GM19351 (cell line): ENCODE data around the gene CDC37L1.

Experiments
- ATAC-seq: cut with Tn5 transposase; IDR thresholded peaks from one replicate; pipeline ENCODE4 v1.9.1; 2021; ENCODE audit warnings: mild to moderate bottlenecking, moderate library complexity; ENCODE audit not compliant: unreplicated experiment

CDC37L1 gene

DNA sequence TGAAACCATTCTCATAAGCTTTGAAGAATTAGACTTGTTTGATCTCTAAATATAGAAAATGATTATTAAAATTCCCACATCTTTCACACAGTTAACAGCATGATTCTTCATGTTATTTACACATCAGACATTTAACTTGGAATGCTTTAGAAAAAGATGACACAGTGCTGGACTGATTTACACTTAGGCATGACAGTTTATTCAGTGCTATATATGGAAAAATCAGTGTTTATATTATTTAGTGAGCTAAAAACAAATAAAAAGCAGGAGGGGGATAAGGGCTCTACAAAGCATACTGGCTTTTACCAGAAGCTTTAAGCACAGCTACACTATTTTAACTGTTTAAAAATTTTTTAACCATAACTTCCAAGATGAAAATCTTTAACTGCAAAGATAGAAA lies 30.0 kb downstream of the CDC37L1 start:
- ATAC-seq = no peak

DNA sequence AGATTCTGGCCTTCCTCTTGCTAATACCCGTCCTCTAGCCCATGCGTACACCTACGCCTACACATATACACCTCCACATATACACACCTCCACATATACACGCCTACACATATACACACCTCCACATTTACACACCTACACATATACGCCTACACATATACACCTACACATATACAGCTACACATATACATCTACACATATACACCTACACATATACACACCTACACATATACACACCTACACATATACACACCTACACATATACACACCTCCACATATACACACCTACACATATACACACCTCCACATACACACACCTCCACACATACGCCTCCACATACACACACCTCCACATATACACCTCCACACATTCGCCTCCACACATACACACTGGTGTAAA lies 34.5 kb downstream of the CDC37L1 start:
- ATAC-seq = no peak

DNA sequence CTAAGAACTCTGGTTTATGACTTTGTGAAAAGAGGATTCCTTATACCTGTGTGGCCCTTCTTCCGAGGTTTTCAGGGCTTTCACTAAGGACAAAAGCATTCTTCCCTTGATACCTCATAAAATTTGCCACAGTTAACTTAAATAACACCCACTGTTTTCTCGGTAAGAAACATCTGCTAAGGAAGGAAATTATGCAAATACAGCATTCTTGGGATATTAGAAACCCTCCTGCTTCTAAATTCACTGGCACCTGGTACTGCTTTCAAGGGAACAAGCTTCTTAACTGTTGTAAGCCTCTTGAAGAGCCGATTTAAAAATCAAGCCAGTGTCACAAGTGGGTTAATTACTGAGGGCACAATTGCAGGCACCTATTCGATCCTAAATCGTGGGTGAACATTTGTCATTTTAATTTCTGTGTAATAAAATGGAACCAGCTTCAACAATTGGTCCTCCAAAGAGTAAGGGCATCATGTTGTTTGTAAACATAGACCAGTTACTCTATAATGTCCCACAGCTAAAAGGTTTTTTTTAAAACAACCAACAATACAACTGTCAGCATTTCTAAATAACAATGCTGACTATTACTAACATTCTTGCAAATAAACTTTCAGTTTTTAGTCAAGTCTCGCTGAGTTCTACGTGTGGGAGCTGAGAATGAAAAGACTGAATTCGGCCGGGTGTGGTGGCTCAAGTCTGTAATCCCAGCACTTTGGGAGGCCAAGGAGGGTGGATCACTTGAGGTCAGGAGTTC lies 35.1 kb downstream of the CDC37L1 start:
- no peak for ATAC-seq

DNA sequence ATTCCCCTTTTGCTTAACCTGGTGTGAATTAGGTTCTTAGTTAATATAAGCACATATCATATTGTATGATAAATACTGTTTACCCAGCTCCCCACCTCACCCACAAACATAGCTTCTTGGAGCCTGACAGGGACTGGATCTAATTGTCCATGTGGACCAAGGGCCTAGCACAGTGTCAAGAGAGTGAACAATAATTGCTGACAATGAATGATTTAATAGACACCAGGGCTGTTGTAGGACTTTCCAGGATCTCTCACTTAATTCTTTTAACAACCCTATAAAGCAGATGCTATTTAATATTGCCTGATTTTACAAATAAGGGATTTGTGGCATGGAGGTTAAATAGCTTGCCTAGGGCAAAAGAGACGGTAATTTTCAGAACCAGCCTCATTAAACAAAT lies 36.8 kb downstream of the CDC37L1 start:
- no peak for ATAC-seq

DNA sequence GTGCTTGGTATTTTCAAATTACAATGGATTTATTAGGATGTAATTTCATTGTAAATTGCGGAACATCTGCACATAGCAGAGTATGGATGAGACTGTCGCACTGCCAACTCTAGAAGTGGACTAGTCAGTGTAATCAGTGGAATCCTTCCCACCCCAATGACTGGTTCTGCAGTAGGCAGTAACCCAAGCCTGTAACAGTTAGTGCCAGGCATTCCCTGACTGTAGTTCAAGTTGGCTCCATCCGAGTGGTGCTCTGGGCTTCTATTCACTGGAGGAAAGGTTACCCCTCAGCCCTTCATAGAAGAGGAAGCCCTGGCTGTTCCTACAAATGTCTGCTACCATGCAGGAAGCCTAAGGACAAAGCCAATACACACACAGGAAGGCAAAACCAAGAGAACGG lies 38.4 kb downstream of the CDC37L1 start:
- no peak for ATAC-seq

DNA sequence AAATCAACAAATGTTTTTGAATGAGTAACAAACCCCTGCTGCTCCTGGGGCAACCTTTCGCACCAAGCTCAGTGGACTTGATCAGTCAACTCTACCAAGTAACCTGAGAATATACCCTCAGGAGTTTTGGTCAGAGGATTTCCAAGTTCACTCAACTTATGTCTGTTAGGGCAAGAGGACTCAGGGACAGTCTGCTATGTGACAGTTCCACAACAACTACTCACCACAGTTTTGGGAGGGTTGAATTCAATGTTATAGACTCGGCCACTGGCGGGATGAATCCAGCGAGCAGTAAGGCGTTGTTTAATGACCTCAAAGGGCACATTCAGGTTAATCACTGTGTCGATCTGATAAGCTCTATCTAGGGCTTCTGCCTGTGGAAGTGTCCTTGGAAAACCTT lies 39.5 kb downstream of the CDC37L1 start:
- no peak for ATAC-seq

DNA sequence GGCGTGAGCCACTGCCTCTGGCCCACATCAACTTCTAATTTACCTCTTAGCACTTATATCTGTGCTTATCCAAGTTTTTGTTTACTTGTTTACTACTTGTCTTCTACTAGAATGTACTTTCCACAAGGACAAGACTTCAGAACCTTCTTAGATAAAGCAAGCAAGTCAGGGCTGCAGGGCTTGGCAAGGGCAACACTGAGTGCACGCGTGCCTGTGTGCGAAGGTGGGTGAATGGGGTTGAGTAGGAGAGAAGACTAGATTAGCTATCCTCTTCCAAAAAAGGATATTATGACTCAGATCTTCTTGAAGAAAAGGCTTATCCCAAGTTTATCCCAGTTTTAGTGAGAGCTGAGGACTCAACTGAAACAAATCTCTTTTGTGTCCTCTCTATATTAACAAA lies 42.4 kb downstream of the CDC37L1 start:
- no peak for ATAC-seq

DNA sequence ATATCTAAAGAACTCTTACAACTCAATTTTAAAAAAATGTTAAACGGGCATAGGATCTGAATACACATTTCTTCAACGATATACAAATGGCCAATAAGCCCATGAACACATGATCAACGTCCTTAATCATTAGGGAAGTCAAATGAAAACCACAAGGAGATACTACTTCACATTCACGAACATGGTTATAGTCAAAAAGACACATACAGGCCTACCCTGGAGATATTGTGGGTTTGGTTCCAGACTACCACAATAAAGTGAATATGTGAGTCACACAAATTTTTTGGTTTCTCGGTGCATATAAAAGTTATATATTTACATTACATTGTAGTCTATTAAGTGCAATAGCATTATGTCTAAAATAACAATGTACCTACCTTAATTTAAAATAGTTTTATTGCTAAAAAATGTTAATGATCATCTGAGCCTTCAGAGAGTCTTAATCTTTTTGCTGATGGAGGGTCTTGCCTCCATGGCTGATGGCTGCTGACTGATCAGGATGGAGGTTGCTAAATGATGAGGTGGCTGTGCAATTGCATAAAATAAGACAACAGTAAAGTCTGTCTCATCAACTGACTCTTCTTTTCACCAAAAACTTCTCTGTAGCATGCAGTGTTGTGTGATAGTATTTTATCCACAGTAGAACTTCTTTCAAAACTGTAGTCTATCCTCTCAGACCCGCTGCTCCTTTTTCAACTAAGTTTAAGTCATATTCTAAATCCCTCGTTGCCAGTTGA lies 46.5 kb downstream of the CDC37L1 start:
- no peak for ATAC-seq

DNA sequence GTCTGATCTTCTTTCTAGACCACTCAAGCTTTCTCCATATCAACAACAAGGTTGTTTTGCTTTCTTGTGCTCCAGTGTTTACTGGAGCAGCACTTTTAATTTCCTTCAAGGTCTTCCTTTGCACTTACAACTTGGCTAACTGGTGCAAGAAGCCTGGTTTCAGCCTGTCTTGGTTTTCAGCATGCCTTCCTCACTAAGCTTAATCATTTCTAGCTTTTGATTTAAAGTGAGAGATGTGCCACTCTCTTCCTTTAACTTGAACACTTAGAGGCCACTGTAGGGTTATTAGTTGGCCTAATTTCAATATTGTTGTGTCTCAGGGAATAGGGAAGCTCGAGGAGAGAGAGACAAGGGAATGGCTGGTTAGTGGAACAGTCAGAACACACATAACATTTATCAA lies 48.2 kb downstream of the CDC37L1 start:
- no peak for ATAC-seq

DNA sequence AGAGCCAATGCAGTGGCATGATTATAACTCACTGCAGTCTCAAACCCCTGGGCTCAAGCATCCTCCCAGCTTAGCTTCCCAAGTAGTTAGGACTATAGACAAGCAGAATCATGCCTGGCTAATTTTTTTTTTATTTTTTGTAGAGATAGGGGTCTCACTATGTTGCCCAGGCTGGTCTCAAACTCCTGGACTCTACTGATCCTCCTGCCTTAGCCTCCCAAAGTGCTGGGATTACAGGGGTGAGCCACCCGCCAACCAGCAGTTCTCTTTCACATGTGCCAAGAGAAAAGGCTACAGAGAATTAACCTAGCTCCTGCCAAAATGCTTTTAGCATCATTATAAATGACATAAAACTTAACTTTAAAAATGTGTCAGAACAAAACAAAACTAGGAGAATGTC lies 53.5 kb downstream of the CDC37L1 start:
- ATAC-seq = no peak

DNA sequence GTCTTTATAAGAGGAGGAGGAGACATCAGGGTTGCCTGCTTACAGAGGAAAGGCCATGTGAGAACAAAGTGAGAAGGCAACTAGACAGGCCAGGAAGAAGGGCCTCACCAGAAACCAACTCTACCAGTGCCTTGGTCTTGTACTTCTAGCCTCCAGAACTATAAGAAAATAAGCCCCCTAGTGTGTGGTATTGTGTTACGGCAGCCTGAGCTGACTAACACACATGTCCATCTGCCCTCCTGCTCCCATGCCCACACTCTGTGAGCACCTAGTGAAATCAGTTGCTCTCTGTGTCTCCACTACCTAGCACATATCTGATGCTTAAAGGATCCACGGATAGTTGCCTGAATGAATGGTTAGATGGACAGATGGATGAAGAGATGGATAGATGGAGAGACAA lies 54.8 kb downstream of the CDC37L1 start:
- ATAC-seq = no peak

DNA sequence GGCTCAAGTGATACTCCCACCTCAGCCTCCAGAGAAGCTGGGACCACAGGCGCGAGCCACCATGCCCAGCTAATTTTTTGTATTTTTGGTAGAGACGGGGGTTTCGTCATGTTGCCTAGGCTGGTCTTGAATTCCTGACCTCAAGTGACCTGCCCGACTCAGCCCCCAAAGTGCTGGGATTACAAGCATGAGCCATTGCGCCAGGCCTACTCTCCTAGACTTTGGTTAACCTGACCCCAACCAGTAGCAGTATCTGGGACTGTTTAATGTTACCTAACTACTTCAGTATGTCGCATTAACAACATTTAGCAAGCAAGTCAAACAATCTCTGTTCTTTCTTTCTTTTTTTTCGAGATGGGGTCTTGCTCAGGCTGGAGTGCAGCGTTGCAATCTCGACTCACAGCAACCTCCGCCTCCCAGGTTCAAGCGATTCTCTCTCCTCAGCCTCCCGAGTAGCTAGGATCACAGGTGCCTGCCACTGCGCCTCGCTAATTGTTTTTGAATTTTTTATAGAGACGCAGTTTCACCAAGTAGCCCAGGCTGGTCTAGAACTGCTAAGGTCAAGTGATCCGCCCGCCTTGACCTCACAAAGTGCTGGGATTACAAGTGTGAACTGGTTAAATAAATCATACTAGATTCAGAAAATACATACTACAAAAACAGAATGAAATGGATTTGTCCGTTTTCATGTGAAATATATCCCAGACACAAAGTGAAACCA lies 59.7 kb downstream of the CDC37L1 start:
- ATAC-seq = no peak

DNA sequence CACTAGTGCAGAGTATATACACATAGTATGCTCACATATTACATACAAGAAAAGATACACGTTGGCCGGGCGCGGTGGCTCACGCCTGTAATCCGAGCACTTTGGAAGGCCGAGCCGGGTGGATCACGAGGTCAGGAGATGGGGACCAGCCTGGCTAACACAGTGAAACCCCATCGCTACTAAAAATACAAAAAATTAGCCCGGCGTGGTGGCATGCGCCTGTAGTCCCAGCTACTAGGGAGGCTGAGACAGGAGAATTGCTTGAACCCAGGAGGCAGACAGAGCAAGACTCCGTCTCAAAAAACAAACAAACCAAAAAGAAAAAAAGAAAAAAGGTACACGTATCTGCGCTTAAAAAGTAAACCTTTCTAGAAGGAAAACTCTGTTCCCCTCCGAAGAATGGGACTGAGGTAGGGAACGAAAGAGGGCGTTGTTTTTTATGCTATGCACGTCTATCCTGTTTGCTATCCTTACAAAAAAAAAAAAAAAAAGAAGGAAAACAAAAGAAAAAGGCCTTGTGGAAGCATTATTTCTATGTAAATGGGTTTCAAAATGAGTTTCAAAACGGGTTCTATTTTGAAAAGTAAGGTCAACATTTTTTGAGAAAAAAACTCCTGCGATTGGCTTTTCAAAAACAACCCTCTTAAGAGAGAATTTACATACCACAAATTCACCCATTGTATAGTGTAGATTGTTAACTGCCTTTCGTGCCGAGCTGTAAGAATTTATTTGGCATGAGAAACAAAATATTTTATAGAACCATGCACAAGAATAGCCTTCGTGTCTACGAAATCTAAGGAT lies 60.4 kb downstream of the CDC37L1 start:
- ATAC-seq = no peak

DNA sequence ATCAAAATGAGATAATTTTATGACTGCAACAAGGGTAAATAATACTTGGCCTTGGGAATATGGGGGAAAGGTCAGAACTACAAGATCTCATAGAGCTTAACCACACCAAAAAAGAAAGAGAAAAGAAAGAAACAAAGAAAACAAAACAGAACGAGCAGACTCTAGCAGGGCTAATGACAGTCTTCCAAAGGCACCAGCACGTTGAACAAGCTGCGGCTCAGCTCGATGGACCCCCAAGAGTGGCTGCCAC lies 60.9 kb downstream of the CDC37L1 start:
- no peak for ATAC-seq

DNA sequence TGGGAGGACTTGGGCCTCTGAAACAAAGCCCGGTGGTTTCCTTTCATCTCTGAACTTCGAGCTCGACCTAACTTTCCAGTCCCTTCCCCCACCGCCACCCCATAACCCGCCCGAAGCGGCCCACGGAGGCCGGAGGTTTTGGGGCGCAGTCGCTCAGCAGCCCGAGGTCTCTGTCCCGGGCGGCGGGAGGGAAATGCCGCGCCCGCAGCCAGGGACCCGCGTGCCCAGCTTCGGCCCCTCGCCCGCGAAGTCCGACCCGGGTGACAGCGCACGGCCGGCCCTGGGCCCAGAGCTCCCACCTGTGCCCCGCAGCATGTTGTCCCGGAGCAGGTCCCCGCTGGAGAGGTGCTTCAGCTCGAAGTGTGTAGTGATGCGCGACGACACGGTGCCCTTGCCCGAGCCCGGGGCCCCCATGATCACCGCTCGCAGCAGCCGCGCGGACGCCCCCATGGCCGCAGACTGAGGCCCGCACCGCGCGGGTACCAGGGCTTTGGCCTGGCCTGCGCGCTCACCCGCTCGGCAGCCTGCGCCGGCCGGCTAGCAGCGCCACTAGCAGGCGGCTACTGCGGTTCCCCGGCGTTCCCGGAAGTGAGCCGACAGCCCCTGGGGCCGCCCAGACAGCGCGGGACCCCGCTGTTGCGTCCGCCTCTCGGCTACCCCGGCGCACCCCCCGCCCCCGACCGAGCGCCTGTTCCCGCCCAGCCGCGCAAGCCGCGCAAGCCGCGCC lies 61.4 kb downstream of the CDC37L1 start, which contains the start of gene AK3:
AK3 (minus strand) TSS at position 565 of the 727 bp plus-strand sequence; CDS start at position 450, 115 bp downstream.
- ATAC-seq = peak; percentile 88

DNA sequence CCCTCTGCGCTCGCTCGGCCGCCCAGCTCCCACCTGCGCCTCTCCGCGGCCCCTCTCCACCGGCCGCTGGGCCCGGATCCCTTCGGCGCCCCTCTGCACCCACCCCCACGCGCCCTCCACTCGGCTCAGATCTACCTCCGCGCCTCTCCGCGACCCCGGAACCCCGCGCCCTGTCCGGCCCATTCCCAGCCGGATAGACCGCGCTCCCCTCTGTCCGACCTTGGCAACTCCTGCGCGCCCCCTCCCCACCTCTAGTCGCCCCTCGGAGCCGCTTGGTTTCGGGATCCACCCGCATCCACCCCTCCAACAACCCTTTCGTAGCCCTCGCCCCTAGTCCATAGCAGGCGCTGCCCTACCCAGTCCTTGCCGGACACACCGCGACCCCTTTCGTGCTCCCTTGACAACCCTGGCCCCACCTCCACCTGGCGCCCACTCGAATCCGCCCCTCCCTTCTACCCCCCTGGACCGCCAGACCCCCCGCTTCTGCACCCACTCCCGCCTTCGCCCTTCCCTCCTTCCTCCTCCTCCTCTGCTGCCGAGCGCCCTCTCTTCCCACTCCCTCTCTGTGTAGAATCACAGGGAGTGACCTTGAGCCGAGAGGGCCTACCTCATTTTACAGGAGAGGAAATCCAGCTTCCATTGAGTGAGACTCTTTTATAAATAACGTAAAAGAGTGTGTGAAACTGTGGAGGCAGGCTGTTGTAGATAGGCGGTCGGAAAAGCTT lies 62.2 kb downstream of the CDC37L1 start:
- ATAC-seq = peak; percentile 5

DNA sequence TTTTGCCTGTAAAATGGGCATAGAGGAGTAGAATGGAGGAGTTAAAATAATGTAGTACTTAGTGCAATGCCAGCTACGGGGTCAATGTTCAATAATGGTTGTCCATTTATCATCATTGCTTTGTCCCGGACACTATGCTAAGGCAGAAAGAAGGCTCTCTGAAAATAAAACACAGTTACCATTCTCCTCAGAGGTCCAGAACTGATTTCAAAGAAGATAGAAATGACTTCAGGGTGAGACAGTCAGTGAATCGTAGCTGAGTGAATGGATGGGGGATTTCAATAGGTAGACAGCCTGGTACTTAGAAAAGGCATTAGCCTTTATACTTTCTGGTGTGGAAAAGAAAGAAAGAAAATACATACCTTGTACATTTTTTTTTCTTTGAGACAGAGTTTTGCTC lies 62.9 kb downstream of the CDC37L1 start:
- no peak for ATAC-seq

DNA sequence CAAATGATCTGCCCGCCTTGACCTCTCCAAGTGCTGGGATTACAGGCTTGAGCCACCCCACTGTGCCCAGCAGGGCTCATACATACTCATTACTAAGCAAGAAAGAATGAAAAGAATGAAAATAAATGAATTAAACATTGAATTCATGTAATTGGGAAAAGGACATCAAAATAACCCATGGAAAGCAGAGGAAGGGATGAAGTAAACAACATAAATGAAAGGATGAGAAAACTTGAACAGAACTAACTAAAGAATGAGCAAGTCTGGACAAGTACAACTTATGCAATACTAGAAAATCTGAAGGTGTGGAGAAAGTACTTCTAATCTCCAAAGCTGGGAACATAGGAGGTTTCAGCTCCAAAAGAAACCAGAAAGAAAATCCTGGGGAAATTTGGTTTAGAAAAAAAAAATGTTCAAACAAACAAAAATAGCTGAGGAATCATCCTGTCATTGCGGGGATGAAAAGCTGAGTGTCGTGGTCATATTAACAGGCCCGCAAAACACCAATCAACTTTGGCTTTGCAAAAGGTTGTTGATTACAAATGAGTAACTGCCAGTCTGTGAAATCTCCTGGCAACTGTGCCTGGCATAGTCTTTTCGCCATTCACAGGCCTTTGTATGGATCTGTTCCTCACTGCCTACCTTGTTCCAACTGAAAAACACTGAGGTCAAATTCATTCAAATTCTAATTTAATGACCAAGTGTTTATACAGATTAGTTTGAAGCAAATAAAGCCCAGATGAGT lies 63.9 kb downstream of the CDC37L1 start:
- no peak for ATAC-seq
